NCI-H510A treated with DMSO at 0.1 percent for 48 hours (cell line): ENCODE measurements around the gene SBK1.
"Not testable (repeated sequence)": the region's sequence is repeated elsewhere in the genome, so short reads cannot be mapped to it uniquely, and the experiment has no call there.

Experiments used
- DNase-seq: peaks from one replicate; lab custom pipeline; 2025; lab: John Stamatoyannopoulos, UW

Gene SBK1

DNA sequence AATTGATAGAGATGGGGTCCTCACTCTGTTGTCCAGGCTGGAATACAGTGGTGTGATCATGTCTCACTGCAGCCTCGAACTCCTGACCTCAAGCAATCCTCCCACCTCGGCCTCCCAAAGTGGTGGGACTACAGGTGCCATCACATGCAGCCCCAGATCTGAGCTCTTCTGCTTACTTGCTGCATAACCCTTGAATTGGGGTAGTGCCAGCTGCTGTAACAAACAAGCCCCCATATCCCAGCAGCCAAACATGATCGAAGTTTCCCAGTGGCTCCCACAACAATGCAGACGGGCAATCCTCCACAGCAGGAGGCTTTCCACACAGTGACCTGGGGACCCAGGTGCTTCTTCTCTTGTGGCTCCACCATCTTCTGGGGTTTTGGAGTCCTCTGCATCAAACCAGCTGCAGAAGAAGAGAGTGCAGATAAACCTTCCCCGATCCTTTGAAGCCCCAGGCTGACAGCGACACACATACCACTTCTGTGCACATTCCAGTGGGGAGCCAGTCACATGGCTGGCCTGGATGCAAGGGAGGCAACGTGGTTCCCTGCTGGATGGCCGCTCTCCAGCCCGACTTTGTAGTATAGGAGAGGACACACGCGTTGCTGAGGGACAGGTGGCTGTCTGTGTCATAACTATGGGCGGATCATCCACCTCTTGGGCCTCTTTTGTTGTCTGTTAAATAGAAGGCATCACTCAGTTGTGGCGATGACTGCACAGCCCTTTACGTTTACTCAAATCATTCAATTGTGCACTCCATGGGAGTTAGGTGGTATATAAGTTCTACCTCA is 16.7 kb downstream of the SBK1 start:
- DNase-seq = peak; percentile 19

DNA sequence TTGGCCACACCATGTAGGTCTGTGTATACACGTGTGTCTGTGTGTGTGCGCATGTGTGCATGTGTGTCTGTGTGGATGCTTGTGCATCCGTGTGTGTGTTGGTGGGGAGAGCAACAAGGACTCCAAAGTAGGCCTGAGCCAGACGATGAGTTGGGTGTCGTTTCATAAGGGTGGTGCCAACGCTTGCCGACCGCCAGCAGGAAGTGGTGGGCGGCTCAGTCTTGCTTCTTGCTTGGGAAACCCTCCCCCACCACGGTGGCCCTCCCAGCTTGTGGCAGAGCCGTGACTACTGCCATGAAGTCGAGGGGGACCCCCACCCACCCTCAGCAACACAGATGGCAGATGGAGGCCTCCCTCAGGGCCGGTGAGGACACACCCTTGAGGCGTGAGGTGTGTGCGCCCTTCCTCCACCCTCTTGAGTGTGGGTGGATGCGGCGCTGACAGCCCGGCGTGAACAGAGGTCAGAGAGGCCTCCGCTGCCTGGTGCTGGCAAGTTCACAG is 17.5 kb downstream of the SBK1 start:
- no peak for DNase-seq

GRCh38 chr16:28310796-28311195 is 18.5 kb downstream of the SBK1 start:
- DNase-seq = no peak

DNA sequence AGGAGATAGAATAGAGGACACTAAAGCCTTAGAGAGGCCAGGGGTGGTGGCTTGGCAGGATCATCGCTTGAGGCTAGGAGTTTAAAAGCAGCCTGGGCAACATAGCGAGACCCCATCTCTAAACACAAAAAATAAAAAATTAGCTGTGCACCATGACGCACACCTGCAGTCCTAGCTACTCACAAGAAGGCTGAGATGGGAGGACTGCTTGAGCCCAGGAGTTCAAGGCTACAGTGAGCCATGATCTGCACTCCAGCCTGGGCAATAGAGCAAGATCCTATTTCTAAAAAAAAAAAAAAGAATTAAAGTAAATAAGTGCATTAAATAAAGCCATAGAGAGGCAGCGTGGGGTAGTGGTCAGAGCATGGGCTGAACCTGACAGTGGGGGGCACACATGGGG is 19.1 kb downstream of the SBK1 start:
- DNase-seq = no peak

- no peak for DNase-seq
These were observed 19.6 kb downstream of the SBK1 start for GRCh38 chr16:28311913-28312312.

DNA sequence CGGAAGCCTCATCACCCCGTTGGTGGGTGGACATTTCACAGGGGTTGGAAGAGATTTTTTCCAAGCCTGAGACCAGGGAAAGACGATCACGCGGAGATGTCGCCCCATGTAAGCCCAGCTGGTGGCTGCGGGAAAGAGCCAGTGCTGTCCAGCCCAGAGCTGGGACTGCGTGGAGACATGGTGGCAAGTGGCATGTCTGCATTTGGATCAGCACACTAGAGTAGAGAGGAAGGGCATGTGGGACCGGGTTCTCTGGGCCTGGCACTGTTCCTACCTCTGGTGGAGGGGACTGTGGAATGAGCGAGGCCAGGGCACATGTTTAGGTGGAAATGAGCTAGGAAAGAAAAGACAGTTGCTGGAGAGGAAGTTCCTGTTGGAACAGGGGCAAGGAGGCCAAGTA is 20.0 kb downstream of the SBK1 start:
- no peak for DNase-seq

DNA sequence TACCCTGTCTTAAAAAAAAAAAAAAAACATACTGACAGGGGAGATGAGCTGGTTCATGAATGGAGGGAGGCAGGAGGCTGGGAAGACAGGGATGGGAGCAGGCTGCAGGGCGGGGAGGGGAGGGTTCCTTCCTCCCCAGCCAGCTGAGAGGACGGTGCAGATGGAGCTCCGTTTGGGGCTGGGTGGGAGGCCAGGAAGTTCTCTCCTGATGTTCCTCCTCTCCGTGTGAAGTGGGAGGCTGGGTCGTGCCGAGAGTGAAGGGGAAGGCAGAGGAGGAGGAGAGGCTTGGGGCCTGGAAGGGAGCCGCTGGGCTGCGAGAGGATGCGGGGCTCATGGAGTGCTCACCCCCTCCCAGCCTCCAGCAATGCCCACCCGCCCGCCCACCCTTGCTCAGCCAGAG is 21.3 kb downstream of the SBK1 start:
- DNase-seq = no peak

GRCh38 chr16:28316054-28316453 is 23.7 kb downstream of the SBK1 start:
- DNase-seq = no peak

DNA sequence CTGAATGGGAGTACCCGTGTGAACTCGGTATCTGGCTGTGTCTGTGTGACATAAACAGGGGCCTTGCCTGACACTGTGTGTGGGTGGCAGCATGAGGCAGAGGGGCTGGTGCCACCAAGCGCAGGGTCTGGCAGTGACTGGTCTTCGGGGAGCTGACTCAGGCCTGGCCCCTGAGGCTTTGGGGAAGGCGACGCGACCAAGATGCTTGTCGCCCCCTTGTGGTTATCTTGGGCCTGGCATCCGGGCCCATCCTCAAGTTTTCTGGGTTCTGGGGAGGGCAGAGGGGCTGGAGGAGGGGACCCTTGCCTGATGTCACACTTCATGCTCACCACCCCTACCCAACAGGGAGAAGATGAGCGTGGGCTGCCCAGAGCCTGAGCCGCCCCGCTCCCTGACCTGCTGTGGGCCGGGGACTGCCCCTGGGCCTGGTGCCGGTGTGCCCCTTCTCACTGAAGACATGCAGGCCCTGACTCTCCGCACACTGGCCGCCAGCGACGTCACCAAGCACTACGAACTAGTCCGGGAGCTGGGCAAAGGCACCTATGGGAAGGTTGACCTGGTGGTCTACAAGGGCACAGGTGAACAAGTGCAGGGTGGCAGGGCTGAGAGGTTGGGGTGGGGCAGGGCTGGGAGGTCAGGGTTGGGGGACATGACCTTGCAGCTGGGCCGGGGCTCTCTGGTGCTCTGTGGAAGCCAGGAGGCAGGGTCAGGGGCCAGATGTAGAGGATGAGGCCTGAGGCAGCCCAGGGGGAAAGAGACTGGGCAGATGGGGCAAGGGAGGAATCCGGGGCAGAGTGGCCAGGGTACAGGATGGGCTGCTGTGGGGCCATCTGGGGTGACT is 24.9 kb downstream of the SBK1 start:
- peak; percentile 13 for DNase-seq

DNA sequence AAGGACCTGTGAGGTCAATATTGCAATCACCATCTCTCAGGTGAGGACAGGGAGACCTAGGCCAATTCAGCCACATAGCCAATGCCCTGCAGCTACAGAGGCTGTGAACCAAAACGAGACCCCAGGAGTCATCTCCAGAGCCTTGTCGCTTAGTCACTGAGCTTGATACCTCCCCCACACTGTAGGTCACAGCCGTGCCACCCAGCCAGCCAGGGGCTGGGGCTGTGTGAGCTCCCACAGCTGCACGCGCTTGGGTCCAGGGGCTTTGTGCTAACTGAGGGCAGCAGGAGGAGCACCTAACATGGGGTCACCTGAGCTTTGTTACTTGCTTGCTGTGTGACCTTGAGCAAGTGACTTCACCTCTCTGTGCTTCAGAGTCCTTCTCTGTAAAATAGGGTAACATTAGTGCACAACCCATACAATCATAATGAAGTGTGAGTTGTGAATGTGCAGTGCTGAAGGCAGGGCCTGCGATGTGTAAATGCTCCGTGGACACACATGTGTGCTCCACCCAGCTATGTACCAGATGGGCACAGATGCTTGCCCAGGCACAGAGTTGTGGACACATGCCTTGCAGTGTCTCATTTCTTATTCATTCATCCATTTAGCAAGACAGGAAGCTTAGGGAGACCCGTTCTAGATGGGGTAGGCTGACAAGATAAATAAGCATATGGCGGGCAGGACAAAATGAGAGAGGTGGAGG is 25.9 kb downstream of the SBK1 start:
- no peak for DNase-seq

DNA sequence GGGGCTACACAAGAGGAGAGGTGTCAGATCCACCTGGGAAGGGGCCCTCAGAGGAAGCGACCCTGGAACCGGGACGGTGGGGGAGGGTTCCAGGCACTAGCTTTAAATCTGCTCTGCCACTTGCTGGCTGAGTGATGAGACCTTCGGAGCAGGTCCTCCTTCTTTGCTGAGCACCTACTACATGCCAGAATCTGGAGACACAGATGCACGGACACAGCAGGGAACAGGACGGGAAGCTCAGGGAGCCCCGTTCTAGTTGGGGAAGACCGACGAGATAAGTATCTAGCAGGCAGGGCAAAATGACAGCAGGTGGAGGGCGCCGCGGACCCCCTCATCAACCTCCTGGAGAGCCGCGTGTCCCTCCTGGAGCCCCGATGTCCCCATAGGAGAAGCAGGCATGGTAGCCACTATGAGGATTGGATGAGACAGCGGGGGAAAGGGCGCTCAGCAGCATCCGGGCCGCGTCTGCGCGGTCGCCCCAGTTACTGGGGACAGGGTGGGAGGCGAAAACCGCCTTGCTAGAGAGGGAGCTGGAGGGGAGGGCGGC is 27.2 kb downstream of the SBK1 start:
- no peak for DNase-seq

- no peak for DNase-seq
These were observed 27.8 kb downstream of the SBK1 start for GRCh38 chr16:28320023-28320561.

- no peak for DNase-seq
These were observed 28.4 kb downstream of the SBK1 start for GRCh38 chr16:28320741-28321140.

DNA sequence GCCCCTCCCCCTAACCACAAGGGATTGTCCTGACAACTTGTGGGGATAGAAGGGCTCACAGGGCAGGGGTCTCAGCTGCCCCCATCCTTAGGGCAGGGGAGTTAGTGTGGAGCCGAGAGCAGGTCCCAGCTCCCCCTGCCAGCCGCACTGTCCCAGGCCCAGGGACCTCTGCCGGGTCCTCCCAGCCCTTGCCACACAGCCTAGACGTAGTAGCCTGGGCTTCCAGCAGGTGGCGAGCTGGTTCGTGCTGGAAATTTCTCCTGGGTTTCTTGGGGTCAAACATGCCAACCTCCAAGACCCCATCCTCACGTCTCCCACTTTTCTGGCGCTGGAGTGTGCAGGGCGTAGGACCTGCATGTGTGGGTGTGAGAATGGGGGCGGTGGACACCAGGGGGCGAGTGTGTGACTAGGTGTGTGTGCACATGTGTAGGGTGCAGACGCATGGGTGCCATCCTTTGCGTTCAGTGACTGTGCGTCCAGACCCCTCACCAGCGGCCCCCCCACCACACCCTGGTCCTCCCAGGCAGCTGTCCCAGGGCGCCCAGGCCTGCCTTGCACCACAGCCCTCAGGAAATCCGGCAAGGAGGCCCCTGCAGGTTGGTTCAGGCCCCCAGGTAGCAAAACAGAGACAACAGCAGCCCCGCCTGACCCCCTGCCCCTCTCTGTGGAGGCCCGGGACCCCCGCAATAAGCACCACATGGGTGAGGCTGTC is 29.5 kb downstream of the SBK1 start:
- no peak for DNase-seq

DNA sequence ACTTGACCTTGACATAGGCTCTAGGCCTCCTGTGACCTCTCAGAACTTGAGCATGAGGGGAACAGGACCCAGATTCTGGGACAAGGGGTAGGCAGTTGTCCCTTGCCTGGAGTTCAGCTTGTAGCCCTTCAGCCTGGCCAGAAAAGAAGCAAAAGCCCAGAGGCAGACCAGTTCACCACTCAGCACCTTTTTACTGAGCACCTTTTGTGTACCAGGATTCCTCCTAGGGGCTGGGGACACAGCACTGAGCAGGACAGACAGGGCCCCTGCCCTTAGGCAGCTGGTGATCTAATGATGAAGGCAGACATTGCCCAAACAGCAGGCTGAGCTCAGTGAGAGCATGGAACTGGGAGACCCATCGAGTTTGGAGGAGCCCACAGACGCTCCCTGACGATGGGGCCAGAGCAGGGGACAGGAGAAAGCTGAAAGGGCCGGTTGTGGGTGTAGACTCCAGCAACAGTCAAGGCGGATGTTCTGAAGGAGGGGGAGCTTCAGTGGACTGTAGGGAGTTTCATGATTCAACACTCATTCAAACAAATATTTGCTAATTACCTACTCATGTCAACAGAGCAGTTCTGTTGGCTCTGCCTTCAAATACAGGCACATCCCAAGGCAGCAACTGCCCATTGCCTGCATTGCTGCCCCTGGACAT is 32.0 kb downstream of the SBK1 start:
- DNase-seq = peak; percentile 85

DNA sequence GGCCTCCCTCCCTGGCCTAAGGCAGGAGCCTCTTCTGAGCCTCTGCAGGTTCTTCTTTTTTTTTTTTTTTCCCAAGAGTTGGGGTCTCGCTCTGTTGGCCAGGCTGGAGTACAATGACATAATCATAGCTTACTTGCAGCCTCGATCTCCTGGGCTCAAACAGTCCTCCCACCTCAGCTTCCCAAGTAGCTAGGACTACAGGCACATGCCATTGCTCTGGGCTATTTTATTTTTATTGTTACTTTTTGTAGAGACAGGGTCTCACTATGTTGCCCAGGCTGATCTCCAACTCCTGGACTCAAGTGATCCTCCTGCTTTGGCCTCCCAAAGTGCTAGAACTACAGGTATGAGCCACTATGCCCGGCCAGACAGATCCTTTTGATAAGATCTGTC is 32.6 kb downstream of the SBK1 start:
- no peak for DNase-seq

GRCh38 chr16:28326881-28327610 is 34.7 kb downstream of the SBK1 start:
- peak; percentile 84 for DNase-seq

- DNase-seq = not testable (repeated sequence)
These were observed 37.9 kb downstream of the SBK1 start for GRCh38 chr16:28330232-28330631.

DNA sequence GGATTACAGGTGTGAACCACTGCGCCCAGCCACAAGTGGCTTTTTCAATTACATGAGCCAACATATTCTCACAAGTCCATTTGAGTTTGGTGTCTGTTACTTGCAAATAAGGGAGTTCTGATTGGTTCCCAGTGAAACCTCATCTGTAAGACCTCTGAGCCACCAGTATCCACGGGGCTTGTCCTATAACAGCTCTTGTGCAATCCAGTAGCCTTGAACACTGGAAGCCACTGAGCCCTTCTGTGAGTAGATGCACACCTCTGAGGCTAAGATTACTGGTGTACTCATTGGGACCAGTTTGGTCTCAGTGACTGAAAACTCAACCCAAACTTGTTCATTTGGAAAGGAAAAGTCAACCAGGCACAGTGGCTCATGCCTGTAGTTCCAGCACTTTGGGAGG is 38.7 kb downstream of the SBK1 start:
- DNase-seq = not testable (repeated sequence)

DNA sequence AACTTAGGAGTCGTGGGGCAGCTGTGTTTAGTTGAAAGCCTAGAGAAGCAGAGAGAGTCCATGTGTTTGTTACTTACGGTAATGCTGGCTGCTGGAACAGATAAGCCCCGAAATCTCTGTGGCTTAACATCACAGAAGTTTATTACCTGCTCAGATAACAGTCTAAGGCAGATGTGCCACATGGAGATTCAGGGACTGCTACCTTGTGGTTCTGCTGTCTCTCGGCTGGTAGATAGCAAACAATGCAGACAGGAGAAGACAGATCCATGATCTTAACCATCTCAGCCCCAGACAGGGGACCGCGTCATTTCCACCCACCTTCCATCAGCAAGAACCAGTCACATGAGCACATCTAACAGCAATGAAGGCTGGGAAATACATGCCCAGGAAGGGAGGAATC is 40.3 kb downstream of the SBK1 start:
- not testable (repeated sequence) for DNase-seq
